ENCODE results near the gene SUPT6H.

The SUPT6H gene

DNA sequence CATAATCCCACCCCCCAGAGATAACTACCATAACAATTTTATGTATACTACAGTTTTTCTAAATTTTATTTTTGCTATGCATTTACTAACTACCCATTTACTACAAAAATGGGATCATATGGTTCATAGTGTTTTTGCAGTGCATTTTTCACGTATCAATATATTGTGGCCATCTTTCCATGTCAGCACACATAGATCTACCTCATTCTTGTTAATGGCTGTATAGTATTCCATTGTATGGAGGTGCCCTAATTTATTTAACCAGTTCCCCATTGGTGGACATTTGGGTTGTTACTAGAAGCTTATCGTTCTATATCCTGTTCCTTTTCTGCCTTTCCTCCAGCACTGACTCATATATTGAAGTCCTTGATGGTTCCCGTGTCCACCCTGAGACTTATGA is 27.0 kb downstream of the SUPT6H start:
- DNase-seq (ENCODE audit: extremely low spot score) = no peak
- ChIA-PET CTCF (no interaction called here), POLR2A (interaction anchor here (1.1 kb wide), 1 partner anchor 31 kb away, joined by 3 read pairs; the partner anchor contains the start of gene RPL23A)
- no peak for TF ChIP-seq CTBP1 (IDR thresholded peaks at IDR 0.05; ENCODE audit: borderline replicate concordance)
- TF ChIP-seq FOXM1 (IDR thresholded peaks at IDR 0.05; ENCODE audit: borderline replicate concordance) = no peak
- no peak for TF ChIP-seq HDGF (IDR thresholded peaks at IDR 0.05; ENCODE audit: borderline replicate concordance)
- no peak for TF ChIP-seq FOXK2 (IDR thresholded peaks at IDR 0.05)
- TF ChIP-seq ZNF384 (IDR thresholded peaks at IDR 0.05) = no peak
- TF ChIP-seq SP1 (IDR thresholded peaks at IDR 0.05) = no peak
- no peak for TF ChIP-seq SUZ12 (IDR thresholded peaks at IDR 0.05)
- no peak for TF ChIP-seq NFRKB (IDR thresholded peaks at IDR 0.05)
- TF ChIP-seq TARDBP (IDR thresholded peaks at IDR 0.05) = no peak
- no peak for TF ChIP-seq L3MBTL2 (conservative IDR thresholded peaks at IDR 0.05)
- TF ChIP-seq LEF1 (IDR thresholded peaks at IDR 0.05; ENCODE audit: borderline replicate concordance) = no peak
- no peak for TF ChIP-seq BHLHE40 (IDR thresholded peaks at IDR 0.05; ENCODE audit: borderline replicate concordance)

DNA sequence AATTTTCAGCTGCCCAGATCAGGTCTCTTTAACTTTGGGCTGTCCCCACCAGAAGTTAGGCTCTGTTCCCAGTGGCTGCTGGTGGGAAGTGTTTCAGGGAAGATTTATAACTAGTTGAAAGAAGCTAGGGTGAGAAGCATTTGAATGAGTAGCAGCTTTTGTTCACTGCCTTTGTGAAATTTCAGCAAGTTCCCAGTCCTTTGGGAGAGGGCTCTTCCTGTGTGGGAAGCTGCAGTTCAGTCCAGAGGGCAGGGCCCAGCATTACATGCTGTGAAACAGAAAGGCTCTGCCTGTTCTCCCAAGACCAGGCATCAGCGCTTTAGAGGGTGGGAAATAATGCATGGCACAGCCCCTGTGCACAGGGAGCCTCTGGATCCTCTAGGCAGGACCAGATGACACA is 31.9 kb downstream of the SUPT6H start:
- DNase-seq (ENCODE audit: extremely low spot score) = no peak
- ChIA-PET POLR2A (interaction anchor here (0.8 to 2.0 kb wide), 6 partner anchors 11 to 122 kb away, joined by 3 to 7 read pairs (median 4); partner anchors contain the start of genes BLTP2, PIGS and RPL23A), CTCF (no interaction called here)
- TF ChIP-seq ARNT (IDR thresholded peaks at IDR 0.05) (no peak), HDGF (IDR thresholded peaks at IDR 0.05; ENCODE audit: borderline replicate concordance) (no peak), SUZ12 (IDR thresholded peaks at IDR 0.05) (no peak), ZNF384 (IDR thresholded peaks at IDR 0.05) (no peak), CTBP1 (IDR thresholded peaks at IDR 0.05; ENCODE audit: borderline replicate concordance) (no peak), NFRKB (IDR thresholded peaks at IDR 0.05) (no peak), LEF1 (IDR thresholded peaks at IDR 0.05; ENCODE audit: borderline replicate concordance) (no peak), BHLHE40 (IDR thresholded peaks at IDR 0.05; ENCODE audit: borderline replicate concordance) (no peak), ELF4 (IDR thresholded peaks at IDR 0.05) (no peak)

GRCh38 chr17:28698253-28698941 is 36.4 kb downstream of the SUPT6H start:
- DNase-seq (ENCODE audit: extremely low spot score) = no peak
- TF ChIP-seq ELF4 (IDR thresholded peaks at IDR 0.05) (no peak), FOXA1 (IDR thresholded peaks at IDR 0.05) (no peak), FOXK2 (IDR thresholded peaks at IDR 0.05) (no peak), LEF1 (IDR thresholded peaks at IDR 0.05; ENCODE audit: borderline replicate concordance) (no peak)
- ChIA-PET CTCF (no interaction called here), POLR2A (interaction anchor here (1.2 to 15.7 kb wide), 3 partner anchors 13 to 26 kb away, joined by 3 to 309 read pairs (median 3); partner anchors contain the start of genes NEK8, PROCA1, RPL23A and TLCD1)

DNA sequence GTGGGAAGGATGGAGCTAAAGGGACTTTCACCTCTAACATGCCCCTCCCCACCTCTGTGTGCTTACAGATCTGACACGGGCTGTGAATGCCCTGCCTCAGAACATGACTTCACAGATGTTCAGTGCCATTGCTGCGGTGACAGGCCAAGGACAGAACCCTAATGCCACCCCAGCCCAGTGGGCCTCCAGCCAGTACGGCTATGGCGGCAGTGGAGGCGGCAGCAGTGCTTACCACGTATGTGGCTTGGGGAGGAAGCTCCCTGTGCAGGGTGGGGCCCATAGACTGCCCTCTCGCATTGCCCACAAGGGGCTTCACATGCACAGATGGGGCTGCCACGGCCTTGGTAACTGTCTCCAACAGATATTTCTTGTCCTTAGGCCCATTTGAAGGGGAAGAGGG is 38.3 kb downstream of the SUPT6H start:
- ChIA-PET POLR2A (interaction anchor here (2.6 to 15.7 kb wide), 2 partner anchors 11 to 24 kb away, joined by 25 to 309 read pairs; partner anchors contain the start of genes NEK8, PROCA1, RPL23A and TLCD1), CTCF (interaction anchor here (0.5 kb wide), 1 partner anchor 15 kb away, joined by 3 read pairs; no protein-coding TSS in a partner anchor)
- DNase-seq (ENCODE audit: extremely low spot score) = no peak
- no peak for TF ChIP-seq LEF1 (IDR thresholded peaks at IDR 0.05; ENCODE audit: borderline replicate concordance)
- no peak for TF ChIP-seq HDGF (IDR thresholded peaks at IDR 0.05; ENCODE audit: borderline replicate concordance)
- TF ChIP-seq ELF4 (IDR thresholded peaks at IDR 0.05) = no peak
- TF ChIP-seq CTBP1 (IDR thresholded peaks at IDR 0.05; ENCODE audit: borderline replicate concordance) = no peak
- TF ChIP-seq NFRKB (IDR thresholded peaks at IDR 0.05) = no peak
- TF ChIP-seq L3MBTL2 (conservative IDR thresholded peaks at IDR 0.05) = no peak
- no peak for TF ChIP-seq FOXA1 (IDR thresholded peaks at IDR 0.05)
- no peak for TF ChIP-seq TARDBP (IDR thresholded peaks at IDR 0.05)
- no peak for TF ChIP-seq BHLHE40 (IDR thresholded peaks at IDR 0.05; ENCODE audit: borderline replicate concordance)
- TF ChIP-seq ZNF384 (IDR thresholded peaks at IDR 0.05) = no peak
- TF ChIP-seq, protein P1, sequence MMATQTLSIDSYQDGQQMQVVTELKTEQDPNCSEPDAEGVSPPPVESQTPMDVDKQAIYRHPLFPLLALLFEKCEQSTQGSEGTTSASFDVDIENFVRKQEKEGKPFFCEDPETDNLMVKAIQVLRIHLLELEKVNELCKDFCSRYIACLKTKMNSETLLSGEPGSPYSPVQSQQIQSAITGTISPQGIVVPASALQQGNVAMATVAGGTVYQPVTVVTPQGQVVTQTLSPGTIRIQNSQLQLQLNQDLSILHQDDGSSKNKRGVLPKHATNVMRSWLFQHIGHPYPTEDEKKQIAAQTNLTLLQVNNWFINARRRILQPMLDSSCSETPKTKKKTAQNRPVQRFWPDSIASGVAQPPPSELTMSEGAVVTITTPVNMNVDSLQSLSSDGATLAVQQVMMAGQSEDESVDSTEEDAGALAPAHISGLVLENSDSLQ (IDR thresholded peaks at IDR 0.05) = no peak
- no peak for TF ChIP-seq ARNT (IDR thresholded peaks at IDR 0.05)
- TF ChIP-seq SP1 (IDR thresholded peaks at IDR 0.05) = no peak

- TF ChIP-seq FOXM1 (IDR thresholded peaks at IDR 0.05; ENCODE audit: borderline replicate concordance) = no peak
- TF ChIP-seq SUZ12 (IDR thresholded peaks at IDR 0.05) = no peak
- TF ChIP-seq BHLHE40 (IDR thresholded peaks at IDR 0.05; ENCODE audit: borderline replicate concordance) = no peak
- no peak for TF ChIP-seq ARNT (IDR thresholded peaks at IDR 0.05)
- TF ChIP-seq FOXK2 (IDR thresholded peaks at IDR 0.05) = no peak
- TF ChIP-seq HDGF (IDR thresholded peaks at IDR 0.05; ENCODE audit: borderline replicate concordance) = no peak
- TF ChIP-seq LEF1 (IDR thresholded peaks at IDR 0.05; ENCODE audit: borderline replicate concordance) = no peak
- TF ChIP-seq, protein P1 (IDR thresholded peaks at IDR 0.05) = no peak
- no peak for TF ChIP-seq L3MBTL2 (conservative IDR thresholded peaks at IDR 0.05)
- TF ChIP-seq ELF4 (IDR thresholded peaks at IDR 0.05) = no peak
- no peak for TF ChIP-seq TARDBP (IDR thresholded peaks at IDR 0.05)
- no peak for TF ChIP-seq SP1 (IDR thresholded peaks at IDR 0.05)
- no peak for TF ChIP-seq CTBP1 (IDR thresholded peaks at IDR 0.05; ENCODE audit: borderline replicate concordance)
- POLR2A ChIA-PET = interaction anchor here (2.6 to 15.7 kb wide), 2 partner anchors 10 to 23 kb away, joined by 25 to 309 read pairs; partner anchors contain the start of genes NEK8, PROCA1, RPL23A and TLCD1
- no peak for DNase-seq (ENCODE audit: extremely low spot score)
- CTCF ChIA-PET = interaction anchor here (0.5 kb wide), 1 partner anchor 15 kb away, joined by 3 read pairs; no protein-coding TSS in a partner anchor
Measured at GRCh38 chr17:28700830-28701492, 39.0 kb downstream of the SUPT6H start.
